ENCODE data around the gene AXDND1.
"Not testable (repeated sequence)": the region's sequence is repeated elsewhere in the genome, so short reads cannot be mapped to it uniquely, and the experiment has no call there.

Gene AXDND1

GRCh38 chr1:179369751-179370341 is 4.1 kb downstream of the AXDND1 start:
- DNase-seq (ENCODE audit: low read depth, low spot score) = no peak

GRCh38 chr1:179372160-179372559 is 6.4 kb downstream of the AXDND1 start:
- no peak for DNase-seq (ENCODE audit: low read depth, low spot score)

GRCh38 chr1:179376223-179376622 is 10.5 kb downstream of the AXDND1 start:
- no peak for DNase-seq (ENCODE audit: low read depth, low spot score)

GRCh38 chr1:179380299-179380698 is 14.5 kb downstream of the AXDND1 start:
- no peak for DNase-seq (ENCODE audit: low read depth, low spot score)

GRCh38 chr1:179384027-179384426 is 18.3 kb downstream of the AXDND1 start:
- no peak for DNase-seq (ENCODE audit: low read depth, low spot score)

- no peak for DNase-seq (ENCODE audit: low read depth, low spot score)
Measured at GRCh38 chr1:179385510-179385909, 19.7 kb downstream of the AXDND1 start.

GRCh38 chr1:179393721-179394120 is 27.9 kb downstream of the AXDND1 start:
- no peak for DNase-seq (ENCODE audit: low read depth, low spot score)

- not testable (repeated sequence) for DNase-seq (ENCODE audit: low read depth, low spot score)
Measured at GRCh38 chr1:179399399-179399798, 33.6 kb downstream of the AXDND1 start.

GRCh38 chr1:179417760-179418159 is 52.0 kb downstream of the AXDND1 start:
- DNase-seq (ENCODE audit: low read depth, low spot score) = not testable (repeated sequence)

GRCh38 chr1:179418706-179419105 is 52.9 kb downstream of the AXDND1 start:
- not testable (repeated sequence) for DNase-seq (ENCODE audit: low read depth, low spot score)

- DNase-seq (ENCODE audit: low read depth, low spot score) = no peak
Measured at GRCh38 chr1:179424610-179425009, 58.8 kb downstream of the AXDND1 start.

GRCh38 chr1:179425186-179425585 is 59.4 kb downstream of the AXDND1 start:
- no peak for DNase-seq (ENCODE audit: low read depth, low spot score)

GRCh38 chr1:179437171-179437570 is 71.4 kb downstream of the AXDND1 start:
- DNase-seq (ENCODE audit: low read depth, low spot score) = no peak

GRCh38 chr1:179439646-179440045 is 73.9 kb downstream of the AXDND1 start:
- DNase-seq (ENCODE audit: low read depth, low spot score) = not testable (repeated sequence)

- DNase-seq (ENCODE audit: low read depth, low spot score) = not testable (repeated sequence)
Measured at GRCh38 chr1:179440301-179440700, 74.5 kb downstream of the AXDND1 start.

GRCh38 chr1:179440971-179441370 is 75.2 kb downstream of the AXDND1 start:
- DNase-seq (ENCODE audit: low read depth, low spot score) = no peak

GRCh38 chr1:179441501-179441900 is 75.7 kb downstream of the AXDND1 start:
- DNase-seq (ENCODE audit: low read depth, low spot score) = no peak

- not testable (repeated sequence) for DNase-seq (ENCODE audit: low read depth, low spot score)
Measured at GRCh38 chr1:179442846-179443245, 77.1 kb downstream of the AXDND1 start.

GRCh38 chr1:179445593-179445992 is 79.8 kb downstream of the AXDND1 start:
- DNase-seq (ENCODE audit: low read depth, low spot score) = no peak

- no peak for DNase-seq (ENCODE audit: low read depth, low spot score)
Measured at GRCh38 chr1:179447489-179447888, 81.7 kb downstream of the AXDND1 start.

- no peak for DNase-seq (ENCODE audit: low read depth, low spot score)
Measured at GRCh38 chr1:179448437-179449149, 82.8 kb downstream of the AXDND1 start.

- DNase-seq (ENCODE audit: low read depth, low spot score) = not testable (repeated sequence)
Measured at GRCh38 chr1:179459606-179460206, 93.9 kb downstream of the AXDND1 start.

GRCh38 chr1:179465661-179466060 is 99.9 kb downstream of the AXDND1 start:
- not testable (repeated sequence) for DNase-seq (ENCODE audit: low read depth, low spot score)

All from activated CD4-positive, CD25-positive, alpha-beta regulatory T cell treated with anti-CD3 and anti-CD28 coated beads, Interleukin-2, amount 50 U/mL, for 16 hours (primary cell).